ENCODE data around the gene SLC44A2. TPM values are rescaled to one million over a fixed set of nuclear protein-coding genes. Genes with fewer than 3 reads are reported as not detected.

Gene SLC44A2
- total and polyA plus RNA-seq, 2 of the 8 experiments (the other 6 are each of a cell fraction or from before 2014, with no cell fraction given), result 105 to 120 TPM

DNA sequence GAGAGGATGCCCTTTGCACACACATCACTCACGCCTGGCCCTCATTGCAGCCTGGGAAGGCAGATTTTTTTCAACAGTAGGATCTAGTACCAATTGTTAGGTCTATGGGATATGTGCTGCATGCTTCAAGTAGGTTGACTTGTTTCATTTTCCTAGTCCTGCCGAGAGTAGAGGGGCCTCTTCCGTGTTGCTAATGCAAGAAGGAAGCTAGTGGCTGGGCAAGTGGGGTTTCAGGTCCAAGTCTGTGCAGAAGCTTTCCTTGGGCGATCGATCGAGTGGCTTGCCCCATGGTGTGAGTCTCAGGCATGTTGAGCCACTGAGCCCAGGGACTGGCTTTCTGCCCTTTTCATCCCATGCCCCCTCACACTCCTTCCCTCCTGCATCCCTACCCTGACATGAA lies 42.5 kb downstream of the SLC44A2 start:
- WGBS, 2 experiments (ENCODE audit: extremely low coverage in 1 of 2, insufficient coverage in 1 of 2, insufficient read length in 1 of 2, insufficient replicate concordance in 2 of 2, low coverage in 1 of 2, low lambda C conversion rate in 2 of 2, missing lambda C conversion rate in 1 of 2), result 96% methylated on average over 6 of the region's 6 CpGs; no CpG with 5 or more reads in 1 of the 2 experiments
- Histone ChIP-seq H2AFZ (ENCODE audit: low read length) (no peak overlapping the region), H3K4me2 (ENCODE audit: insufficient read depth in 1 of 2, low read depth in 2 of 2, low read length in 2 of 2) (no peak overlapping the region), H3K23ac (ENCODE audit: insufficient read length) (no peak overlapping the region), H3K79me2 (ENCODE audit: control insufficient read depth in 1 of 2, insufficient read depth in 2 of 2, low read length in 2 of 2) (peaks cover 81 to 100% of the 10 kb centered on the region in 2 experiments), H3K23me2 (ENCODE audit: low read depth, low read length) (no peaks in the 10 kb centered on the region), H3K36me3 (ENCODE audit: control insufficient read depth in 2 of 4, insufficient read depth in 4 of 4, low read length in 3 of 4) (peaks cover 26 to 53% (median 36%) of the 10 kb centered on the region in 4 experiments), H3K27me3 (replicated peaks in 1 of 4; ENCODE audit: control insufficient read depth in 3 of 4, extremely low read depth in 1 of 4, insufficient read depth in 3 of 4, low read length in 3 of 4) (no peaks in the 10 kb centered on the region), H2BK20ac (ENCODE audit: low read length) (no peak overlapping the region), H3K9ac (replicated peaks in 1 of 4; ENCODE audit: extremely low read depth in 1 of 4, low read depth in 3 of 4, low read length in 3 of 4) (peak overlapping the region in 1 of 4 experiments; percentile 21; a peak in 2 of 7 replicates), H3K79me1 (ENCODE audit: low read depth, low read length) (peaks cover 15% of the 10 kb centered on the region), H3K18ac (ENCODE audit: extremely low read depth, low read length) (no peak overlapping the region), H3K14ac (ENCODE audit: insufficient read length) (no peak overlapping the region), H4K91ac (replicated peaks; ENCODE audit: insufficient read length, low read length) (no peak overlapping the region), H2BK5ac (ENCODE audit: low read depth, low read length) (no peak overlapping the region; the same call in 1 of the 2 replicates), H3K9me3 (ENCODE audit: insufficient read depth in 2 of 2, low read depth in 1 of 2, low read length in 1 of 2) (no peaks in the 10 kb centered on the region), H4K5ac (ENCODE audit: insufficient read length, low read depth, low read length) (no peak overlapping the region), H3K4ac (replicated peaks; ENCODE audit: insufficient read length, low read depth, low read length) (no peak overlapping the region), H3K27ac (ENCODE audit: low read depth, low read length) (no peak overlapping the region), H3K4me1 (replicated peaks in 1 of 4; ENCODE audit: control insufficient read depth in 3 of 4, insufficient read depth in 4 of 4, low read length in 3 of 4) (peaks cover 0 to 3% (median under 1%) of the 10 kb centered on the region in 4 experiments; a peak in 3 of 7 replicates), H2BK12ac (ENCODE audit: low read depth, low read length) (no peak overlapping the region), H2AK5ac (ENCODE audit: low read depth, low read length) (no peak overlapping the region), H3K4me3 (ENCODE audit: extremely low read depth in 1 of 4, insufficient read depth in 2 of 4, low read depth in 3 of 4, low read length in 4 of 4) (no peak overlapping the region), H4K8ac (ENCODE audit: extremely low read depth, insufficient read depth, low read length) (no peak overlapping the region), H4K20me1 (replicated peaks in 1 of 2; ENCODE audit: control insufficient read depth in 1 of 2, insufficient read depth in 2 of 2, low read length in 2 of 2) (peaks cover 47 to 61% of the 10 kb centered on the region in 2 experiments), H2BK120ac (replicated peaks; ENCODE audit: low read depth, low read length) (no peak overlapping the region), H2BK15ac (ENCODE audit: low read length) (no peak overlapping the region), H3K56ac (replicated peaks; ENCODE audit: insufficient read length, low read depth, low read length) (no peak overlapping the region)
- FAIRE-seq (no peak), DNase-seq (ENCODE audit: low read depth in 1 of 2, low spot score in 2 of 2) (no peak)
- TF ChIP-seq POLR2A (IDR thresholded peaks at IDR 0.05; ENCODE audit: control extremely low read depth in 1 of 2, low read depth in 2 of 2, low read length in 2 of 2) (peak; percentile 18 to 72; a peak in 2 of 3 replicates), POLR2AphosphoS5 (IDR thresholded peaks at IDR 0.05; ENCODE audit: low read depth, low read length) (peak; percentile 77), EGR1 (IDR thresholded peaks at IDR 0.05; ENCODE audit: borderline replicate concordance, low read depth, low read length) (no peak)
- POLR2A ChIA-PET (ENCODE audit: partially characterized antibody), result interaction anchor here (0.6 to 59.0 kb wide), 5 partner anchors 1 to 1489 kb away, joined by 3 to 1874 read pairs (median 3); partner anchors contain the start of genes DNM2, ILF3, QTRT1 and ZNF625
- CTCF ChIA-PET (ENCODE audit: partially characterized antibody), result interaction anchor here (0.6 to 4.5 kb wide), 2 partner anchors 87 to 159 kb away, joined by 3 to 19 read pairs; no protein-coding TSS in a partner anchor

Measured in H1 (cell line).